HepG2 (cell line): Measurements from ENCODE around the gene ZFPL1. TPM values are rescaled to one million over a fixed set of nuclear protein-coding genes. Genes with fewer than 3 reads are reported as not detected.

Source experiments
- BORCS8-MEF2B ChIP-seq: sonication (generic); formaldehyde crosslinking; IDR thresholded peaks from 2 replicates; pipeline ENCODE4 v1.8.0; 2022; ENCODE audit warnings: mild to moderate bottlenecking, missing genetic modification reagents
- EP300 ChIP-seq, 3 experiments: sonication (generic) in 1 of 3; formaldehyde crosslinking in 1 of 3; IDR thresholded peaks; 2 replicates each; pipeline versions ENCODE4 v1.5.1 to v1.6.1; 2011 to 2020; ENCODE audit warnings: low read depth in 2 of 3, low read length in 2 of 3, borderline replicate concordance in 1 of 3, improper control_type of control experiment in 1 of 3, mild to moderate bottlenecking in 1 of 3, missing genetic modification reagents in 1 of 3, moderate library complexity in 1 of 3
- FLYWCH1 ChIP-seq: sonication (generic); formaldehyde crosslinking; IDR thresholded peaks from 2 replicates; pipeline ENCODE4 v1.8.1; 2023; ENCODE audit warnings: mild to moderate bottlenecking, missing genetic modification reagents
- GABPB1 ChIP-seq: IDR thresholded peaks from 2 replicates; pipeline ENCODE4 v1.6.1; 2016; ENCODE audit warnings: mild to moderate bottlenecking, missing genetic modification reagents, moderate library complexity, missing compliant biosample characterization
- JUNB ChIP-seq: sonication (generic); formaldehyde crosslinking; IDR thresholded peaks from 2 replicates; pipeline ENCODE4 v1.8.0; 2022; ENCODE audit warnings: missing genetic modification reagents, mild to moderate bottlenecking, borderline replicate concordance
- NFIB ChIP-seq: sonication (generic); formaldehyde crosslinking; IDR thresholded peaks from 2 replicates; pipeline ENCODE4 v1.9.0; 2021; ENCODE audit warnings: missing genetic modification reagents, mild to moderate bottlenecking, borderline replicate concordance
- NFYC ChIP-seq: IDR thresholded peaks from 2 replicates; pipeline ENCODE4 v1.6.1; 2016; ENCODE audit warnings: missing genetic modification reagents, missing compliant biosample characterization
- PRPF4 ChIP-seq: fragments of 200-400 bp; formaldehyde crosslinking; IDR thresholded peaks from 2 replicates; pipeline ENCODE4 v1.6.1; 2016; ENCODE audit warnings: low read length, low read depth; ENCODE audit not compliant: poor library complexity, severe bottlenecking
- SNRNP70 ChIP-seq: fragments of 200-400 bp; formaldehyde crosslinking; IDR thresholded peaks from 2 replicates; pipeline ENCODE4 v1.6.1; 2017; ENCODE audit warnings: mild to moderate bottlenecking, low read depth, low read length, moderate library complexity
- ZC3H4 ChIP-seq: sonication (generic); formaldehyde crosslinking; IDR thresholded peaks from 2 replicates; pipeline ENCODE4 v1.4.0; 2020; ENCODE audit warnings: missing genetic modification reagents, borderline replicate concordance
- ZFP36L1 ChIP-seq: sonication (generic); formaldehyde crosslinking; IDR thresholded peaks from 2 replicates; pipeline ENCODE4 v1.8.0; 2022; ENCODE audit warnings: mild to moderate bottlenecking, missing genetic modification reagents, moderate library complexity
- ZKSCAN5 ChIP-seq: sonication (generic); formaldehyde crosslinking; IDR thresholded peaks from 2 replicates; pipeline ENCODE4 v1.5.1; 2020; ENCODE audit warnings: mild to moderate bottlenecking, missing genetic modification reagents
- ZNF530 ChIP-seq: sonication (generic); formaldehyde crosslinking; IDR thresholded peaks from 2 replicates; pipeline ENCODE4 v1.5.0; 2020; ENCODE audit warnings: low read depth, mild to moderate bottlenecking, missing genetic modification reagents
- ZNF549 ChIP-seq: sonication (generic); formaldehyde crosslinking; IDR thresholded peaks from 2 replicates; pipeline ENCODE4 v1.5.0; 2020; ENCODE audit warnings: missing genetic modification reagents
- ZNF570 ChIP-seq: sonication (generic); formaldehyde crosslinking; IDR thresholded peaks from 2 replicates; pipeline ENCODE4 v1.4.0; 2020; ENCODE audit warnings: mild to moderate bottlenecking, missing genetic modification reagents, borderline replicate concordance
- ZNF598 ChIP-seq: sonication (generic); formaldehyde crosslinking; IDR thresholded peaks from 2 replicates; pipeline ENCODE4 v1.5.1; 2020; ENCODE audit warnings: mild to moderate bottlenecking, missing genetic modification reagents, borderline replicate concordance
- ZNF713 ChIP-seq: sonication (generic); formaldehyde crosslinking; IDR thresholded peaks from 2 replicates; pipeline ENCODE4 v1.4.0; 2020; ENCODE audit warnings: mild to moderate bottlenecking, missing genetic modification reagents
- ZNF746 ChIP-seq: sonication (generic); formaldehyde crosslinking; IDR thresholded peaks from 2 replicates; pipeline ENCODE4 v1.8.0; 2022; ENCODE audit warnings: mild to moderate bottlenecking, missing genetic modification reagents
- ZNF777 ChIP-seq: sonication (generic); formaldehyde crosslinking; IDR thresholded peaks from 2 replicates; pipeline ENCODE4 v1.4.0; 2020; ENCODE audit warnings: missing genetic modification reagents
- ZSCAN22 ChIP-seq: sonication (generic); formaldehyde crosslinking; IDR thresholded peaks from 2 replicates; pipeline ENCODE4 v1.4.0; 2020; ENCODE audit warnings: mild to moderate bottlenecking, missing genetic modification reagents
- ZSCAN31 ChIP-seq: sonication (generic); formaldehyde crosslinking; IDR thresholded peaks from 2 replicates; pipeline ENCODE4 v1.5.0; 2020; ENCODE audit warnings: low read depth, mild to moderate bottlenecking, missing genetic modification reagents
- polyA plus RNA-seq, 8 experiments: library from polyadenylated mRNA; depleted of rRNA in 3 of 8; stranded (reverse) in 7 of 8; unstranded in 1 of 8; fragments of >200 nt; fragmentation: Illumina TruSeq in 4 of 8; extraction: Trizol in 4 of 8; gene quantifications; 2 replicates each; pipeline versions ENCODE4 v1.2.1 to v1.2.3, GENCODE V29; 2011 to 2016; ENCODE audit warnings: low read depth in 4 of 8, missing spikeins in 1 of 8, mixed read lengths in 1 of 8; ENCODE audit not compliant: insufficient read depth in 1 of 8
- total RNA-seq, 5 experiments: library from RNA; depleted of rRNA; stranded (reverse); fragments of >200 nt; fragmentation: Illumina TruSeq; extraction: Trizol; gene quantifications; 2 replicates each; pipeline ENCODE4 v1.2.3, GENCODE V29; 2016; ENCODE audit warnings: low read depth in 1 of 5
- TF ChIP-seq, protein P1 (sequence below): sonication (generic); IDR thresholded peaks from 2 replicates; pipeline ENCODE4 v1.6.1; 2016; ENCODE audit warnings: low read depth, borderline replicate concordance
- TF ChIP-seq, protein P2 (sequence below): sonication (generic); formaldehyde crosslinking; IDR thresholded peaks from 2 replicates; pipeline ENCODE4 v1.5.1; 2020; ENCODE audit warnings: missing genetic modification reagents, mild to moderate bottlenecking, borderline replicate concordance
- TF ChIP-seq, protein P3 (sequence below): sonication (generic); formaldehyde crosslinking; IDR thresholded peaks from 2 replicates; pipeline ENCODE4 v1.5.0; 2020; ENCODE audit warnings: missing genetic modification reagents
- TF ChIP-seq, protein P4 (sequence below): sonication (generic); formaldehyde crosslinking; IDR thresholded peaks from 2 replicates; pipeline ENCODE4 v1.4.0; 2020; ENCODE audit warnings: missing genetic modification reagents, low read depth, mild to moderate bottlenecking, borderline replicate concordance
- TF ChIP-seq, protein P5 (sequence below): sonication (generic); formaldehyde crosslinking; IDR thresholded peaks from 2 replicates; pipeline ENCODE4 v1.8.0; 2023; ENCODE audit warnings: mild to moderate bottlenecking, missing genetic modification reagents

Gene ZFPL1
- total and polyA plus RNA-seq, 2 of the 13 experiments (the other 11 are each of a cell fraction or from before 2014, with no cell fraction given), result 32.2 to 56.0 TPM

DNA sequence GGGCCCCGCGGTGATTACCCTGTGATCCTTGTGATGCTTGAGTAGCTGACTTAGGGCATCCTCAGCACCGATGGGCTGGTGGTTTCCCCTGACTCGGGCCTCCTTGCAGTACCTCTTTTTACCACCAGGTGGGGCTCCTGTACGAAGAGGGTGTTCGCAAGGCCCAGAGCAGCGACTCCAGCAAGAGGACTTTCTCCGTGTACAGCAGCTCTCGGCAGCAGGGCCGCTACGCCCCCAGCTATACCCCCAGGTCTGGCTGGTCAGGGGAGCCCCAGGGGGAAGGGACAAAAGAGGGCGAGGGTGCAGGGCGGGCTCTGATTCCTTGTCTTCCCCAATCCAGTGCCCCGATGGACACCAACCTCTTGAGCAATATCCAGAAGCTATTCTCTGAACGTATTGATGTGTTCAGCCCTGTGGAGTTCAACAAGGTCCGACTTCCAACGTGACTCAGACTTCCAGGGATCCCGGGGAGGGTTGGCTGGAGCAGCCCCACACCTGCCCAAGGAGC, 26.4 kb downstream of the ZFPL1 start (continued):
- no peak for TF ChIP-seq ZNF746 (CRISPR knock-in tag)
- TF ChIP-seq SNRNP70, result no peak
- TF ChIP-seq ZNF713, result no peak
- TF ChIP-seq GABPB1 (CRISPR knock-in tag), result peak; percentile 37; the same call in 1 of the 2 replicates
- TF ChIP-seq FLYWCH1, result no peak
- no peak for TF ChIP-seq ZC3H4 (CRISPR knock-in tag)
- TF ChIP-seq PRPF4, result no peak
- TF ChIP-seq, protein P1, sequence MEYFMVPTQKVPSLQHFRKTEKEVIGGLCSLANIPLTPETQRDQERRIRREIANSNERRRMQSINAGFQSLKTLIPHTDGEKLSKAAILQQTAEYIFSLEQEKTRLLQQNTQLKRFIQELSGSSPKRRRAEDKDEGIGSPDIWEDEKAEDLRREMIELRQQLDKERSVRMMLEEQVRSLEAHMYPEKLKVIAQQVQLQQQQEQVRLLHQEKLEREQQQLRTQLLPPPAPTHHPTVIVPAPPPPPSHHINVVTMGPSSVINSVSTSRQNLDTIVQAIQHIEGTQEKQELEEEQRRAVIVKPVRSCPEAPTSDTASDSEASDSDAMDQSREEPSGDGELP, result no peak
- no peak for TF ChIP-seq ZNF598 (CRISPR knock-in tag)
- TF ChIP-seq, protein P2, sequence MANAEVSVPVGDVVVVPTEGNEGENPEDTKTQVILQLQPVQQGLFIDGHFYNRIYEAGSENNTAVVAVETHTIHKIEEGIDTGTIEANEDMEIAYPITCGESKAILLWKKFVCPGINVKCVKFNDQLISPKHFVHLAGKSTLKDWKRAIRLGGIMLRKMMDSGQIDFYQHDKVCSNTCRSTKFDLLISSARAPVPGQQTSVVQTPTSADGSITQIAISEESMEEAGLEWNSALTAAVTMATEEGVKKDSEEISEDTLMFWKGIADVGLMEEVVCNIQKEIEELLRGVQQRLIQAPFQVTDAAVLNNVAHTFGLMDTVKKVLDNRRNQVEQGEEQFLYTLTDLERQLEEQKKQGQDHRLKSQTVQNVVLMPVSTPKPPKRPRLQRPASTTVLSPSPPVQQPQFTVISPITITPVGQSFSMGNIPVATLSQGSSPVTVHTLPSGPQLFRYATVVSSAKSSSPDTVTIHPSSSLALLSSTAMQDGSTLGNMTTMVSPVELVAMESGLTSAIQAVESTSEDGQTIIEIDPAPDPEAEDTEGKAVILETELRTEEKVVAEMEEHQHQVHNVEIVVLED (CRISPR knock-in tag), result 0 out of 2 replicates have a peak, but pooled peaks have one; percentile 19
- no peak for TF ChIP-seq NFYC (CRISPR knock-in tag)
- no peak for TF ChIP-seq ZSCAN22 (CRISPR knock-in tag)
- TF ChIP-seq ZNF777, result no peak
- no peak for TF ChIP-seq ZNF570 (CRISPR knock-in tag)
- TF ChIP-seq ZNF549, result no peak
- TF ChIP-seq ZNF530, result no peak
- no peak for TF ChIP-seq ZFP36L1 (CRISPR knock-in tag)
- no peak for TF ChIP-seq ZKSCAN5 (CRISPR knock-in tag)
- TF ChIP-seq, protein P3, sequence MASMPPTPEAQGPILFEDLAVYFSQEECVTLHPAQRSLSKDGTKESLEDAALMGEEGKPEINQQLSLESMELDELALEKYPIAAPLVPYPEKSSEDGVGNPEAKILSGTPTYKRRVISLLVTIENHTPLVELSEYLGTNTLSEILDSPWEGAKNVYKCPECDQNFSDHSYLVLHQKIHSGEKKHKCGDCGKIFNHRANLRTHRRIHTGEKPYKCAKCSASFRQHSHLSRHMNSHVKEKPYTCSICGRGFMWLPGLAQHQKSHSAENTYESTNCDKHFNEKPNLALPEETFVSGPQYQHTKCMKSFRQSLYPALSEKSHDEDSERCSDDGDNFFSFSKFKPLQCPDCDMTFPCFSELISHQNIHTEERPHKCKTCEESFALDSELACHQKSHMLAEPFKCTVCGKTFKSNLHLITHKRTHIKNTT (CRISPR knock-in tag), result no peak
- no peak for TF ChIP-seq NFIB (CRISPR knock-in tag)
- TF ChIP-seq, protein P4, sequence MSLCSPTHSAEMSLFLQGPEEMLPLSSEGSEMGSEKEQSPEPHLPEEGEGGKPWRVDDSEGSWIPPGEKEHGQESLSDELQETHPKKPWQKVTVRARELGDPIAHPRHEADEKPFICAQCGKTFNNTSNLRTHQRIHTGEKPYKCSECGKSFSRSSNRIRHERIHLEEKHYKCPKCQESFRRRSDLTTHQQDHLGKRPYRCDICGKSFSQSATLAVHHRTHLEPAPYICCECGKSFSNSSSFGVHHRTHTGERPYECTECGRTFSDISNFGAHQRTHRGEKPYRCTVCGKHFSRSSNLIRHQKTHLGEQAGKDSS (CRISPR knock-in tag), result no peak
- TF ChIP-seq, protein P5, sequence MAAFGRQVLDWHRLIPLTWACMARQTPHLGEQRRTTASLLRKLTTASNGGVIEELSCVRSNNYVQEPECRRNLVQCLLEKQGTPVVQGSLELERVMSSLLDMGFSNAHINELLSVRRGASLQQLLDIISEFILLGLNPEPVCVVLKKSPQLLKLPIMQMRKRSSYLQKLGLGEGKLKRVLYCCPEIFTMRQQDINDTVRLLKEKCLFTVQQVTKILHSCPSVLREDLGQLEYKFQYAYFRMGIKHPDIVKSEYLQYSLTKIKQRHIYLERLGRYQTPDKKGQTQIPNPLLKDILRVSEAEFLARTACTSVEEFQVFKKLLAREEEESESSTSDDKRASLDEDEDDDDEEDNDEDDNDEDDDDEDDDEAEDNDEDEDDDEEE (CRISPR knock-in tag), result no peak
- TF ChIP-seq JUNB, result no peak
- TF ChIP-seq EP300 (IDR thresholded peaks at IDR 0.05; ENCODE audit: low read depth in 2 of 2, low read length in 2 of 2), result no peak
- TF ChIP-seq EP300 (CRISPR knock-in tag; IDR thresholded peaks at IDR 0.05; ENCODE audit: borderline replicate concordance), result no peak
- TF ChIP-seq BORCS8-MEF2B (CRISPR knock-in tag), result no peak
- TF ChIP-seq ZSCAN31 (CRISPR knock-in tag), result no peak
